Activated T-cell treated with anti-CD3 and anti-CD28 coated beads, Interleukin-2, amount 50 U/mL, for 1 hour (primary cell): Measurements from ENCODE around the gene TEX51.

Experiments used
- DNase-seq: peaks from one replicate; pipeline ENCODE4 v3.0.0-alpha.2; 2020

Gene TEX51

DNA sequence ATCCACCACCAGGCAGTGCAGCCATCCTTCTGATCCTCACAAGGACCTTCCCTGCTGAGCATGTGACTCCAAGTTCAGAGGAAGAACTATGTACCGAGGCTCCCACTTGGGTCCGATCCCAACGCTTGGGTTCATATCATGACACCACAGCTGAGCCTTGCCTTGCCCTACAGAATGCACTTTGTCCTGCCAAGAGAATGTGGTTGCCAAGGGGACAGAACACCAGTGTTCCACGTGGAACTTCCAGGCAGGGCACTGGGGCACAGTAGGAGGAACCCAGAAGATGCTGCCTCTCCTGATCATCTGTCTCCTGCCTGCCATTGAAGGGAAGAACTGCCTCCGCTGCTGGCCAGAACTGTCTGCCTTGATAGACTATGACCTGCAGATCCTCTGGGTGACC, at the start of gene TEX51:
Gene TEX51, plus strand, starts transcription at position 255 of the 400 bp plus-strand sequence. Its CDS starts 29 bp downstream, at position 284.
- no peak for DNase-seq

DNA sequence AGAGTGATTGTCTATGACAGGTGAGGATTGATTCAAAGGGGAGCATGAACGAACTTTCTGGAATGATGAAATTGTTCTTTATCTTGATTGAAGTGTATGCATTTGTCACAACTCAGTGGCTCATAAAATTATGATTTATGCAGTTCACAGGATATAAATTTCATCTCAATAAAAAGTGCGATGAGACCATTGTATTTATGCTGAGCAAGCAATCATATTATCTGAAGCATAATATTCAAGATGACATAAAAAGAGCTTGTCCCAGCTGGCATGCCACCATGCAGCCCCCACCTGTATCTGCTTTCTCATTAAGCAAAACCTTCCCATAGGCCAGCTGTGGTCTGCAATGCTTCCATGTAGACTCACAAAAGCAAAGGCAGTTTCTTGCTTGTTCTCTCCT, 49.6 kb upstream of the TEX51 start:
- DNase-seq, result no peak

- DNase-seq, result no peak
Measured at GRCh38 chr2:126849486-126849885, 49.2 kb upstream of the TEX51 start.

GRCh38 chr2:126849991-126850535, 48.6 kb upstream of the TEX51 start:
- no peak for DNase-seq

DNA sequence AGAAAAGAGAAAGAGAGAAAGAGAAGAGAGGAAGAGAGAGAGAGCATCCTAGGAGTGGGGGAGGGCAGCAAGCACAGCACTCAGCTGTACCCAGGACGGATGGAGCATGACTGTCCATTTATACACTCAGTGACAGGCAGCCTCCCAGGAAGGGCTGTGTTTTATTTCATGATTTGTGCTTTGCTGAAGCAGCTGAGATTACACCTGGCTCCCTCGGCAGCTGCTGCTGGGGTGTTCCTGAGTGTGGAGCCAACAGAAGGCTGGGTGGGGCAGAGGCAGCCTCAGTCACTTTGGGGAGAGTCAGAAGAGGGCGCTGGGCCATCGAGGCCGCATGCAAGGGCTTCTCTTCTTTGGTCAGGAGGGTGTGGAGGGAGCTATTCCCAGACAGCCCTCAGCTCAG, 47.8 kb upstream of the TEX51 start:
- no peak for DNase-seq

- DNase-seq, result no peak
Measured at GRCh38 chr2:126851756-126852155, 46.9 kb upstream of the TEX51 start.

DNA sequence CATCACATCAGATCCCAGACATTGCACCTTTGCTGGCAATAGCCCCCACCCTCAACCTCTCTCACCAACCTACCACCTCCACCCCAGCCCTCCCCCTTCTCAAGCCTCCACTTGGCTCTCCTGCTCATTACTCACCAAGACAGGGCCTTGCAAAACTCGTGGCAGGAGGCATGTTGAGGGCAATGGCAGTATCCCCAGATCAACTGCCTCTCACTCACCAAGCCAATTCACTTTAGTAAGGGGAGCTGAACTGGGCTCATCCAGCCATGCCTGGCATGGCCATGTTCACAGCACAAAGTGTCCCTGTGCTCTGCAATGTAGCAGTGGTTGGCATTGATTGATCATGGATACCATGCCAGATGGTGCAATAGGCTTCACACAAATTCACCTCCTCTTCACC, 46.3 kb upstream of the TEX51 start:
- no peak for DNase-seq

DNA sequence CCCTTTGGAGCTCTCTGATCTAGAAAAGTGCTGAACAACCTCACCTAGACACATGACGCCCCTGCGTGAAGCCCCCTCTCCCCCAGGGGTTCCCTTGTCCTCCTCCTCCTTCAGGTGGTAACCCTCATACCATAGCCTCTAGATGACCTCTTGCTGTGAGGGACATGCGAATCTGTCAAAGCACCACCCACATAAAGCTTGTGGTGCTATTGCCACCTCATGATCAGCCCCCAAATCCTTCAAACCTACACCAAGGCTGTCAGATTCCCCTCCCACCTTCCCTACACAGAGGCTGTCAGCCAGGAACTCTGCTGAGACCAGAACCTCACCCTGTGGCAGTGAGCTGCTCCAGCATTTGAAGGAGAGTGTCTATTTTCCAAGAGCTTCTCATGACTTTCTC, 43.1 kb upstream of the TEX51 start:
- DNase-seq, result no peak

- DNase-seq, result no peak
Measured at GRCh38 chr2:126856403-126856802, 42.3 kb upstream of the TEX51 start.

DNA sequence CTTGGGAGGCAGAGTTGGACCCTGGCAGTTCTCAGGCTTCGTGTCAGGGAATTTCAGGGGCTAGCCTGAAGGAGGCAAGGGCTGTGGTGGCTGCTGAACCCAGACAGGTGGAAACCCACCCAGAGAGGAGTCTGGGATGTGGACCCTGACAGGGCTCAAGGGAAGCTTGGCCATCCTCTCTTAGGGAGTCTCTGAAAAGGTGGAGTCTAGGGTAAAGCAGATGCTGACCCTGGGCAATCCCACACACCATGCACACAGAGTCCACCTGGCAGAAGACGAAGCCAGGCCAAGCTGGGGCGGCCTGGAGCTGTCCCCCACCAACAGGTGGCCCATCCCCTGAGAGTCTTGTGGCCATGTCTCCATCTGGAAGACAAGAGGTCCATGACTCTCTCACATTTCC, 41.2 kb upstream of the TEX51 start:
- DNase-seq, result no peak

DNA sequence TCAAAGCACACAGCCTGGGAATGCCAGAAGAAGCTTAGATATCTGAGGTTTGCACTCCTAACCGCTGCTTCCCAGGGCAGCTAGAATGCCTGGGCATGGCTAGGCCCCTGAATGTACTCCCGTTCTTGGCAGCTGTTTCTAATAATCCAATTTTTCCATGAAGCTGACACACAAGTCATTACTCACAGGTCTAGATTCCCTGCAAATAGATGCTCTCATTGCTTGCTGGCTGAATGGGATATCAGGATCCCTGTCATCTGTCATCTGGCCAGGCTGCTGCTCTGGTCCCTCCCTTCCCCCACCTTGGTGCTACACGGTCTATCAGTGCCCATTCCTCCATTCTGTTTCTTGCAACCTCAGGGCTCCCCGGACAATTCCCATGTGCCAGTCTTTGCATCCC, 40.7 kb upstream of the TEX51 start:
- no peak for DNase-seq

DNA sequence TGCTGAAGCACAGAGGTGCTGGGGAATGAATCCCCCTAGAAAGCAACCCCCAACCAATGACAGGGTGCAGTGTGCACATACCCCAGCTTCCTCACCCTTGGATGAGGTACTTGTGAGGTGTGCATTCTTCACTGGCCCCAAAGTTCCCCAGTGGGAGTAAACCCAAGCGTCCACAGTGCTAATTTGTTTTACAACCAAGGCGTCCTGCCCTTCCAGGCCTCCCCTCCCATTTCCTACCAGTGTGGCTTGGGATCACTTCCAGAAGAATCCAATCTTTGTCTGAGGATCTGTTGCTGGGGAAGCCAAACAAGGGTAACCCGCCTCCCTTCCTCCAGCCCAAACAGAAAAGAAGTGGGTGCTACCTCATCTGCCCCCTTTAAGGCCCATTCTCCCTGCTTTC, 40.3 kb upstream of the TEX51 start:
- DNase-seq, result no peak

- DNase-seq, result no peak
Measured at GRCh38 chr2:126858991-126859390, 39.7 kb upstream of the TEX51 start.

GRCh38 chr2:126859631-126860030, 39.1 kb upstream of the TEX51 start:
- DNase-seq, result no peak

GRCh38 chr2:126860385-126860784, 38.3 kb upstream of the TEX51 start:
- DNase-seq, result no peak

DNA sequence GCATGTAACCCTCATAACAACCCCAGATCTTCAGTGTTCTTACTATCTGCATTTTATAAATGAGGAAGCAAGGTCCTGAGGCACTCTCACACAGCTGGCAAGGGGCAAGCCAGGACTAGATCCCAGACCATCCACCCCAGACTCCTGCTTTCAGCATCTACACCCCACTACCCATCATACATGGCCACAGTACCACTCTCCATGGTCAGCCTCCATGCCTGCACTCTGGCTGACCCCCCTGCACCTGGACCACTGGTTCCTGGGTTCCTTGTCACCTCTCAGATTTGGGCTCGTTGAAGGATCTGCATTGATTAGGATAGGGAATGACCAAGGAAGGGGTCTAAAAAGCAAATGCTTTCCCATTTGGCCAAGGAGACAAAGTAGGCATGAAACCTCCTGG, 36.0 kb upstream of the TEX51 start:
- no peak for DNase-seq

DNA sequence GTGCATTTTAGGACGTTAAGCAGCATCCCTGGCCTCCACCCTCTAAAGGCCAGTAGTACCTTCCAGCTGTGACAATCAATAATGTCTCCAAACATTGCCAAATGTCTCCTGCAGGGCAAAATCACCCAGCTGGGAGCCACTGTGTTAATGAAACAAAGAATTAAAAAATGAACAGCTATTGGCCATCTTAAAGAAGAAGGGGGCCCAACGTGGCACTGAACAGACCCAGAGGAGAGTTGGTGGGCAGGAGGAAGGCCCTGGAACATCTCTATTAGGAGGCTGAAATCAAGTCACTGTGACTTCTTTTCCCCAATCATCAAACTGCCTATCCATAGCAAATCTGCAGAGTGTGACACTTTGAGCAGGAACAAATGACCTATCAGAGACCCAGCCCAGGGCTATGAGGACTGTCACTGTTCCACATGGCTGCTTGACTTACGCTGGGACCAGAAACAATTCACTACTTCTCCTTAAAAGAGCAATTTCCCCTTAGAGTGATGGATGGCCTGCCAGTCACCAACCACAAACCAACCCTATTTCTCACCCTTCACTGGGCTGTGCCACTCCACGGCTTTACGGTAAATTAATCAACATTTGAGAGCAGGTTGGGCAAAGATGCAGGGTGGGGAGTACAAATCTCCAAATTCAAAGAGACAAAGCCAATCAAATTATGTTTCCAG, 35.2 kb upstream of the TEX51 start:
- DNase-seq, result no peak

DNA sequence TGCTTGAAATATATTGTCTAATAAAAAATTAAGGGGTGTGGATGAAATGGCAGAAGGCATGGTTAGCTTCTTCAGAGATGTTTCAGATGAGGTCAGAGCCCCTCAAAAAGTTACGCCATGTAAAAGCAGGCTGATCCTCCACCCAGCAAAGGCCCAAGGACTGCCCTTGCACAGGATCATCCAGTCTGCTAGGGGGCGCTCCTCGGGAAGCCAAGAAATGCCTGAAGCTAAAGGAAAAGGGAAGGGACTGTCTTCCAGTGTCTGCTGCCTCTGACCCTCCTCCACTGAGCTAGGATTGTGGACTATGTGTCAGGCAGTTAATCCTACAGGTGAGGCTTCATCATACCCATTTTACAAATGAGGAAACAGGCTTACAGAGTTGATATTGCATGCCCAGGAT, 33.8 kb upstream of the TEX51 start:
- DNase-seq, result no peak

GRCh38 chr2:126866451-126866850, 32.2 kb upstream of the TEX51 start:
- DNase-seq, result no peak

DNA sequence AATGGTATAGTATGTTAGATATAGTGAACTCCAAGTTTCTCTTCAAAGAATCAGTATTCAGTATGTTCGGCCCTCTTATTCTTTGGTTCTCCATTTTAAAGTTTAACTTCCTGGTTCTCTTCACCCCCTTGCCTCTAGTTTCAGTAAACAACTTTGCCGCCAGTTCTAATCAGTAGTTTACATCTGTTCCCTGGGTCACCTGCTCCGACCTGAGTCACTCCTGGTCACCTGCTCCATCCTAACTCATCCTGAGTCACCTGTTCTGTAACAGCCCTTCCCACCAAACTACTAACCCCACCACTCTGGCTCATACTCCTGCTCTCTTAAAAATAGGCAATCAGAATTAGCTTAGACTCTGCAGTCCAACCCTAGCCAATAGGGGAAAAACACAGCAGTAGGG, 23.7 kb upstream of the TEX51 start:
- no peak for DNase-seq

- DNase-seq, result no peak
Measured at GRCh38 chr2:126876631-126877030, 22.1 kb upstream of the TEX51 start.

- DNase-seq, result no peak
Measured at GRCh38 chr2:126877041-126877440, 21.6 kb upstream of the TEX51 start.

DNA sequence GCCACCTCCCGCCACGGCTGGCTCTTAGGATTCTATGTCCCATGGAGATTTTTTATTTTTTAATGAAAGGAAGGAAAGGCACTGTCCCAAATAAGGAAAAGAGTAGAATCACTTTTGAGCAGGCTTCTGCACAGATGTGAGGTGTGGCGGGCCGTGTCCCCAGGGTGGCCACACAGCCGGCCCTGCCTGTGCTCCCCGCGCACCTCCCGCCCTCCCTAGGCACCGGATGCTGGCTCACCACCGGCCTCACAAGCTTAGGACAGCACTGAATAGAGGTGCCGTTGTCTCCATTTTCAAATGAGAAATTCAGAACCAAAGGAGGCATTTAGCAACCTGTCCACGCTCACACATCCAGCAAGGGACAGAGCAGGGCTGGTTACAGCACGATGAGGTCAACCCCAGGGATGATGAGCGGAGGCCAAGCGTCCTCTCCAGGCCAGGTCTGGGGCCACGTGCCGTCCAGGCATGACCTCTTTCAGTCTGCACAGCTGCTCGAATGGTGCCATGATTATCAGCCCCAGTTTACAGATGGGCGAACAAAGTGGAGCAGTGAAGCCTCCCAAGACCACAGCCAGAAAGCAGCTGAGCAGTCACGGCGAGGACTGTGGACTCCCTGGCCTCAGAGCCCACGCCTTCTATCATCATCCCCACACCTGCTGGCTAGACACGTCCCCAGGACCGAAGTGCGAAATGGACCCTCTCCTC, 20.7 kb upstream of the TEX51 start:
- no peak for DNase-seq

- DNase-seq, result no peak
Measured at GRCh38 chr2:126878601-126879000, 20.1 kb upstream of the TEX51 start.
